HepG2 (cell line): ENCODE measurements around the gene CERS6. TPM values are rescaled to one million over a fixed set of nuclear protein-coding genes. Genes with fewer than 3 reads are reported as not detected.

ENCODE experiments used
- ATAC-seq: fragments of 200-7000 bp; cut with Tn5 transposase; 3 replicates; pipeline ENCODE4 v1.9.1; 2020; ENCODE audit warnings: mild to moderate bottlenecking, moderate library complexity
- BruUV-seq: library from RNA; stranded (reverse); fragments of 400-500 nt; replicated peaks from 2 replicates; lab custom pipeline; 2021; lab: Mats Ljungman, UMichigan
- CTCF ChIA-PET: fragments of 300-600 bp; formaldehyde crosslinking; extraction: SDS; loops from one replicate; lab custom pipeline; 2021; ENCODE audit warnings: low total read pairs, inconsistent platforms, low intra/inter-chr PET ratio; lab: Yijun Ruan, JAX
- POLR2A ChIA-PET: fragments of 350-600 bp; sonication (Branson Sonifier 250); formaldehyde crosslinking; loops from one replicate; lab custom pipeline; 2020; ENCODE audit warnings: antibody characterized with exemption, inconsistent platforms; lab: Yijun Ruan, JAX
- DNase-seq: peaks from one replicate; pipeline ENCODE4 v3.0.0-alpha.2; 2015; ENCODE audit warnings: low spot score
- FAIRE-seq: peaks from 3 replicates; lab custom pipeline; 2011; peaks lifted over from hg19 to GRCh38; lab: Jason Lieb, UNC
- H2AFZ ChIP-seq: one replicate; pipeline ENCODE4 v1.6.1; 2011; ENCODE audit warnings: low read length, inconsistent platforms
- H3K27ac ChIP-seq: fragments of 300-600 bp; 3 replicates; pipeline ENCODE4 v1.8.0; 2011; ENCODE audit warnings: mixed run types, mild to moderate bottlenecking, mixed read lengths, low read length, inconsistent platforms; ENCODE audit not compliant: insufficient read depth; ENCODE audit errors: extremely low read length
- H3K27me3 ChIP-seq, 2 experiments: fragments of 200-600 bp in 1 of 2; 2 replicates in 1 of 2; 3 replicates in 1 of 2; pipeline versions ENCODE4 v1.6.0 to v1.8.0; 2011; ENCODE audit warnings: low read length in 2 of 2, mild to moderate bottlenecking in 2 of 2, moderate library complexity in 2 of 2, inconsistent platforms in 1 of 2; ENCODE audit not compliant: insufficient read depth in 2 of 2, control insufficient read depth in 1 of 2
- H3K36me3 ChIP-seq, 2 experiments: fragments of 200-600 bp in 1 of 2; replicated peaks in 1 of 2; 2 replicates in 1 of 2; 3 replicates in 1 of 2; pipeline versions ENCODE4 v1.5.1 to v1.8.0; 2011; ENCODE audit warnings: low read length in 2 of 2, inconsistent platforms in 1 of 2; ENCODE audit not compliant: insufficient read depth in 2 of 2, control insufficient read depth in 1 of 2
- H3K4me1 ChIP-seq: 2 replicates; pipeline ENCODE4 v1.5.1; 2012; ENCODE audit warnings: low read length, inconsistent platforms; ENCODE audit not compliant: insufficient read depth
- H3K4me2 ChIP-seq: 2 replicates; pipeline ENCODE4 v1.6.0; 2011; ENCODE audit warnings: low read depth, low read length, inconsistent platforms
- H3K4me3 ChIP-seq, 3 experiments: fragments of 200-600 bp in 1 of 3; sonication (generic), shearing (Covaris generic) in 1 of 3; replicated peaks in 1 of 3; 2 replicates each; pipeline ENCODE4 v1.5.1; 2011 to 2016; ENCODE audit warnings: low read length in 3 of 3, inconsistent platforms in 2 of 3, low read depth in 2 of 3, mild to moderate bottlenecking in 2 of 3, control low read depth in 1 of 3, mixed read lengths in 1 of 3; ENCODE audit not compliant: insufficient read depth in 1 of 3
- H3K79me2 ChIP-seq: one replicate; pipeline ENCODE4 v1.6.1; 2011; ENCODE audit warnings: low read length, inconsistent platforms; ENCODE audit not compliant: insufficient read depth
- H3K9ac ChIP-seq: 2 replicates; pipeline ENCODE4 v1.6.0; 2011; ENCODE audit warnings: mild to moderate bottlenecking, low read depth, low read length, inconsistent platforms; ENCODE audit not compliant: insufficient read depth
- H3K9me3 ChIP-seq: 2 replicates; pipeline ENCODE4 v1.5.1; 2012; ENCODE audit warnings: mild to moderate bottlenecking, low read length
- H4K20me1 ChIP-seq: 2 replicates; pipeline ENCODE4 v1.6.0; 2011; ENCODE audit warnings: inconsistent platforms, mild to moderate bottlenecking, low read length, moderate library complexity; ENCODE audit not compliant: insufficient read depth
- FIP1L1 ChIP-seq: fragments of 200-400 bp; formaldehyde crosslinking; IDR thresholded peaks from 2 replicates; pipeline ENCODE4 v1.6.1; 2018; ENCODE audit warnings: low read depth, mild to moderate bottlenecking, low read length, moderate library complexity, borderline replicate concordance; ENCODE audit not compliant: insufficient read depth
- HHEX ChIP-seq: IDR thresholded peaks from 2 replicates; pipeline ENCODE4 v1.6.1; 2016; ENCODE audit warnings: control low read depth
- NAIF1 ChIP-seq: sonication (generic); formaldehyde crosslinking; IDR thresholded peaks from 2 replicates; pipeline ENCODE4 v1.5.0; 2020; ENCODE audit warnings: mild to moderate bottlenecking, missing genetic modification reagents, borderline replicate concordance
- RFX3 ChIP-seq: IDR thresholded peaks from 2 replicates; pipeline ENCODE4 v1.6.1; 2016; ENCODE audit warnings: missing biosample characterization, missing genetic modification reagents
- SETDB1 ChIP-seq: sonication (generic); formaldehyde crosslinking; IDR thresholded peaks from 2 replicates; pipeline ENCODE4 v1.5.1; 2020; ENCODE audit warnings: missing genetic modification reagents, mild to moderate bottlenecking, borderline replicate concordance
- SRSF1 ChIP-seq: fragments of 200-400 bp; formaldehyde crosslinking; optimal IDR thresholded peaks from 2 replicates; pipeline ENCODE3; 2017; ENCODE audit warnings: mild to moderate bottlenecking, low read depth, low read length, moderate library complexity
- SYNCRIP ChIP-seq: fragments of 200-400 bp; formaldehyde crosslinking; IDR thresholded peaks from 2 replicates; pipeline ENCODE4 v1.6.1; 2018; ENCODE audit warnings: mild to moderate bottlenecking, low read depth, low read length; ENCODE audit not compliant: insufficient read depth
- TBX2 ChIP-seq: sonication (generic); formaldehyde crosslinking; IDR thresholded peaks from 2 replicates; pipeline ENCODE4 v1.5.0; 2020; ENCODE audit warnings: missing genetic modification reagents, mild to moderate bottlenecking, borderline replicate concordance
- TEAD3 ChIP-seq: optimal IDR thresholded peaks from 2 replicates; pipeline ENCODE3; 2016; ENCODE audit warnings: borderline replicate concordance
- ZEB1 ChIP-seq: IDR thresholded peaks from 2 replicates; pipeline ENCODE4 v1.6.1; 2012; ENCODE audit warnings: mild to moderate bottlenecking, low read depth, inconsistent platforms; ENCODE audit not compliant: insufficient replicate concordance
- ZKSCAN1 ChIP-seq: fragments of 150-350 bp; IDR thresholded peaks from 2 replicates; pipeline ENCODE4 v1.6.1; 2014; ENCODE audit warnings: low read length
- ZNF10 ChIP-seq: sonication (generic); formaldehyde crosslinking; IDR thresholded peaks from 2 replicates; pipeline ENCODE4 v1.4.0; 2020; ENCODE audit warnings: mild to moderate bottlenecking, low read depth, missing genetic modification reagents, borderline replicate concordance
- ZNF230 ChIP-seq: sonication (generic); formaldehyde crosslinking; IDR thresholded peaks from 2 replicates; pipeline ENCODE4 v1.4.0; 2020; ENCODE audit warnings: mild to moderate bottlenecking, missing genetic modification reagents
- ZNF3 ChIP-seq: IDR thresholded peaks from 2 replicates; pipeline ENCODE4 v1.7.0; 2017; ENCODE audit warnings: inconsistent platforms
- ZNF432 ChIP-seq: sonication (generic); formaldehyde crosslinking; IDR thresholded peaks from 2 replicates; pipeline ENCODE4 v1.5.0; 2020; ENCODE audit warnings: missing genetic modification reagents, mild to moderate bottlenecking, borderline replicate concordance
- ZNF589 ChIP-seq: sonication (generic); formaldehyde crosslinking; conservative IDR thresholded peaks from 2 replicates; pipeline ENCODE4 v1.8.0; 2022; ENCODE audit warnings: mild to moderate bottlenecking, moderate library complexity, missing genetic modification reagents
- ZNF816 ChIP-seq: sonication (generic); formaldehyde crosslinking; IDR thresholded peaks from 2 replicates; pipeline ENCODE4 v1.8.0; 2022; ENCODE audit warnings: missing genetic modification reagents, mild to moderate bottlenecking, borderline replicate concordance
- WGBS: methylation state at CpG from one replicate; pipeline ENCODE4 v1.1.6; 2017; ENCODE audit warnings: low lambda C conversion rate; 5-methylcytosine and 5-hydroxymethylcytosine counted together
- in situ Hi-C: cut with HindIII; loops from 2 replicates; pipeline ENCODE4 v1.10.0; 2017; ENCODE audit warnings: low pct_unique_long_range_greater_than_20kb; ENCODE audit not compliant: extremely low pct_ligation_motif_present
- intact Hi-C: fragments of 100-400 bp; cut with micrococcal nuclease; formaldehyde crosslinking; loops from one replicate; pipeline ENCODE4 v1.10.0; 2022; ENCODE audit not compliant: unreplicated experiment
- polyA plus RNA-seq, 8 experiments: library from polyadenylated mRNA; depleted of rRNA in 3 of 8; stranded (reverse) in 7 of 8; unstranded in 1 of 8; fragments of >200 nt; fragmentation: Illumina TruSeq in 4 of 8; extraction: Trizol in 4 of 8; gene quantifications; 2 replicates each; pipeline versions ENCODE4 v1.2.1 to v1.2.3, GENCODE V29; 2011 to 2016; ENCODE audit warnings: low read depth in 4 of 8, missing spikeins in 1 of 8, mixed read lengths in 1 of 8; ENCODE audit not compliant: insufficient read depth in 1 of 8
- total RNA-seq, 5 experiments: library from RNA; depleted of rRNA; stranded (reverse); fragments of >200 nt; fragmentation: Illumina TruSeq; extraction: Trizol; gene quantifications; 2 replicates each; pipeline ENCODE4 v1.2.3, GENCODE V29; 2016; ENCODE audit warnings: low read depth in 1 of 5
- TF ChIP-seq, protein P1 (sequence below): sonication (generic); formaldehyde crosslinking; IDR thresholded peaks from 2 replicates; pipeline ENCODE4 v1.4.0; 2020; ENCODE audit warnings: missing genetic modification reagents, mild to moderate bottlenecking, borderline replicate concordance

The CERS6 gene
- total and polyA plus RNA-seq, 2 of the 13 experiments (the other 11 are each of a cell fraction or from before 2014, with no cell fraction given) = 10.1 to 20.3 TPM

DNA sequence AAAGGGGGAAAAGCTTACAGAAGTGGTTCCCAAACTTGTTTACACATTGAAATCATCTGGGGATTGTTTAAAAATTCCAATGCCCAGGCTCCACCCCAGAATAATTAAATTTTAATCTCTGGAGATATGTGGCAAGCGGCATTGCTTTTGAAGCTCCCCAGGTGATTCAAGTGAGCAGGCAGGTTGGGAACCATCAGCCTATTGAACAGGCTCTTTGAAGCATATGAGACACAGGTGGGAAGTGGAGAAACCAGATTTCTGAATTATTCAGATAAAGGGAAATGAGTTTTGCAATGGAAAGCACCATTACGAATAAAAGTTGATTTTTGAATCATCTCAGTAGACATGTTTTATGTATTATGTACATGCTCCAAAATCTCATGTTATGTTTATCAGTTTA is 288.8 kb downstream of the CERS6 start:
- Histone ChIP-seq H4K20me1 (no peaks in the 10 kb centered on the region), H3K36me3 (no peaks in the 10 kb centered on the region), H3K9ac (no peak overlapping the region), H3K27ac (no peak overlapping the region), H3K9me3 (no peaks in the 10 kb centered on the region), H3K27me3 (no peaks in the 10 kb centered on the region), H3K4me1 (no peaks in the 10 kb centered on the region), H2AFZ (no peak overlapping the region), H3K79me2 (no peaks in the 10 kb centered on the region), H3K4me3 (no peak overlapping the region), H3K4me2 (no peak overlapping the region)
- 97% methylated on average over 2 of the region's 2 CpGs for WGBS
- BruUV-seq = no TSS peak
- ChIA-PET CTCF (no interaction called here), POLR2A (no interaction called here)
- TF ChIP-seq ZNF816 (CRISPR knock-in tag) (no peak), NAIF1 (no peak), ZNF10 (CRISPR knock-in tag) (no peak), FIP1L1 (no peak), ZNF3 (CRISPR knock-in tag) (no peak), SETDB1 (CRISPR knock-in tag) (no peak), HHEX (CRISPR knock-in tag) (no peak), ZNF589 (CRISPR knock-in tag) (no peak), ZNF230 (CRISPR knock-in tag) (no peak), SRSF1 (no peak), ZNF432 (CRISPR knock-in tag) (no peak), SYNCRIP (no peak), TEAD3 (CRISPR knock-in tag) (no peak), TBX2 (CRISPR knock-in tag) (no peak), ZEB1 (no peak), RFX3 (no peak), ZKSCAN1 (no peak)
- TF ChIP-seq, protein P1, sequence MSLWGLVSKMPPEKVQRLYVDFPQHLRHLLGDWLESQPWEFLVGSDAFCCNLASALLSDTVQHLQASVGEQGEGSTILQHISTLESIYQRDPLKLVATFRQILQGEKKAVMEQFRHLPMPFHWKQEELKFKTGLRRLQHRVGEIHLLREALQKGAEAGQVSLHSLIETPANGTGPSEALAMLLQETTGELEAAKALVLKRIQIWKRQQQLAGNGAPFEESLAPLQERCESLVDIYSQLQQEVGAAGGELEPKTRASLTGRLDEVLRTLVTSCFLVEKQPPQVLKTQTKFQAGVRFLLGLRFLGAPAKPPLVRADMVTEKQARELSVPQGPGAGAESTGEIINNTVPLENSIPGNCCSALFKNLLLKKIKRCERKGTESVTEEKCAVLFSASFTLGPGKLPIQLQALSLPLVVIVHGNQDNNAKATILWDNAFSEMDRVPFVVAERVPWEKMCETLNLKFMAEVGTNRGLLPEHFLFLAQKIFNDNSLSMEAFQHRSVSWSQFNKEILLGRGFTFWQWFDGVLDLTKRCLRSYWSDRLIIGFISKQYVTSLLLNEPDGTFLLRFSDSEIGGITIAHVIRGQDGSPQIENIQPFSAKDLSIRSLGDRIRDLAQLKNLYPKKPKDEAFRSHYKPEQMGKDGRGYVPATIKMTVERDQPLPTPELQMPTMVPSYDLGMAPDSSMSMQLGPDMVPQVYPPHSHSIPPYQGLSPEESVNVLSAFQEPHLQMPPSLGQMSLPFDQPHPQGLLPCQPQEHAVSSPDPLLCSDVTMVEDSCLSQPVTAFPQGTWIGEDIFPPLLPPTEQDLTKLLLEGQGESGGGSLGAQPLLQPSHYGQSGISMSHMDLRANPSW (CRISPR knock-in tag) = no peak
- intact Hi-C loops (no loop called here), in situ Hi-C loops (no loop called here)
- FAIRE-seq (no peak), ATAC-seq (no peak), DNase-seq (no peak)
